ENCODE results near the gene ACAD11.
A peak's percentile ranks its signal among the peaks of the same experiment; 100 is the strongest.
"Not testable (repeated sequence)": the region's sequence is repeated elsewhere in the genome, so short reads cannot be mapped to it uniquely, and the experiment has no call there.

Gene ACAD11

DNA sequence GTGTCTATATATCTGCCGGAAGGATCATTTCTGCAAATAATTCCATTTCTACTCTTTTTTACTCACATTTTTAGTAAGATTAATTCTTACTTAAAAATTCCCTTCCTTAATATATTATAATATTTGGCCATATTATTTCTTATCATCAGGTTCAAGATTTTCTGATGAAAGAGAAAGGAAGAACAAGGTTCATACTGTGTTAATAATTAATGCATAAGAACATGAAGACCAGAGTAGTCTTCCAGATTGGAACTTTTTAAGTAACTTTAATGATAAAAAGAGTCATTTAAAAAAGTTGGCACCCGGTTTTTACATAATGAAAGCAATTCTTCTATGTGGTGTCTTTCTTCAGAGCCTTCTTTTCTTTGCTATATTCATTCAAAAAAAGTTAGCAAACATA lies 61.9 kb downstream of the ACAD11 start:
- no peak for DNase-seq

DNA sequence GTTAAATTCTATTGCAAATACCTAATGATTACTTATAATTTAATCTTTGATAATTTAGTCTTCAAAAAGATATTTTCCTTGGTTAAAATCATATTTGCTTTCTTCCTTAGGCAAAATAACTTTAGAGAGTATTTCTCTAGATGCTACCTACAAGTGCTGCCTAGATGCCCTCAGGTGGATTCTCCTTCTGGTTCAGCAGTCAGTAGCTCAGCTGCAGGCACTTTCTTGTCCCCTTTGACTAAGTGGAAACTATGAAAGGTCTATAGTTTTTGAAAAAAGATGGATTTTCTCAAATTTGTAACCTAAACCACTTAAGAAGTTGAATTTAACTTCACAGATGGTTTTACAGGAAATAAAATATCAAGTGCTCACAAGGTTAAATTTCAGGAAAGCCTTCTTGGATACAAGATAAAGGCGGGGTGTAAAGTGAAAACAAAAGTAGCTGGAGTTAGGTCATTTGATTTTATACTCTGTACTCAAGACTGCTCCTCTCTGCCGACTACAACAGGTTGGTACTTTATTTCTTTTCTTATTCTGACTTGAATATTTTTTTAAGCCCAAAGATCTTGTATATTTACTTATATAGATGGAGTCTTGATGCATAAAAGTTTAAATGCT lies 62.7 kb downstream of the ACAD11 start, which contains the start of gene ACKR4:
Gene ACKR4, plus strand, starts transcription at position 455 of the 618 bp plus-strand sequence. CDS start 3,128 bp downstream, outside the sequence.
- DNase-seq = no peak

DNA sequence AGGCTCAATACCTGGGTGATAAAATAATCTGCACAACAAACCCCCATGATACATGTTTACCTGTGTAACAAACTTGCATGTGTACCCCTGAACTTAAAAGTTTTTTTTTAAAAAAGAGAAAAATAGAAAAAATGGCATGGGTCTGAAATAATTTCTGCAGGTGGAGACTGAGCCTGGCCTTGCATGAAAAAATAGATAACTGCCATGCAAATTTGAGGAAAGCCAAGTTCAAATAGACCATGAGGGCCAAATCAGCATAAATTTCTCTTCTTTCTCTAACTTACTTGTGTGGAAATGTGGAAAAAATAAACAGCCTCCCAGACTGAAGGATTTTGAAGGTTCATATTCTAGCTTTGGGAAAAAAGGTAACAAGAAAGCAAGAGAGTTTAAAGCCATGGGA lies 63.3 kb downstream of the ACAD11 start:
- no peak for DNase-seq

DNA sequence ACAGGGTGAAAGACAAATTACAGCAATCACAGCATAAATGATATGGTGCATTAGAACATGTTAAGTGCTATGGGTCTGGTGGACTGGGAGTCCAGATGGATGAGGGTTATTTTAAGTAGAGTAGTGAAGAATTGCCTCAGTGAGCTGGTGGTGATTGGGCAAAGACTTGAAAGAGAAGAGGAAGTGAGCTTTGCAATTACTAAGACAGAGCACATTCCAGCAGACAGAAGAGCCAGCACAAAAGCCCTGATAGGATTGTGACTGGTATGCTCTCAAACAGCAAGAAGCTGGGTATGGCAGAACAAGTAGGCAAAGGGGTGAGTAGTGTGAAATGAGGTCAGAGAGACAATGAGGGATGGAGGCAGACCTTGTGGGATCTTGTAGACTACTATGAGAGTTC lies 64.6 kb downstream of the ACAD11 start:
- DNase-seq = peak; percentile 76

DNA sequence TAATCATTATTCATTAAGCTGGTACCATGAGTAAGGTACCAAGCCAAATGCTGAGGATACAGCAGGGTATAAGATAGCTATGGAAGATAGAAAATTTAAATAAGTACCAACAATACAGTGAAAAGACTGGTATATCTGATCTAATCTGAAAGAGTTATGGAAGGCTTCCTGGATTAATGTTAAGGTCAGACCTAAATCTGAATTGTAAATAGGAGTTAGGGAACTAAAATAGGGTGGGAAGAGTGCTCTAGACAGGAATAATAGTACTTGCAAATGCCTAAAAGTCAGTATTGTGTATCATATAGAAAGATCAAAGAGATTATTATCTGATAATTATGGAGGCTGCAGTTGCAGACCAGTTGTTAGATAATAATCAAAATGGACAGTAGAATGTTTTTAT lies 65.1 kb downstream of the ACAD11 start:
- DNase-seq = no peak

DNA sequence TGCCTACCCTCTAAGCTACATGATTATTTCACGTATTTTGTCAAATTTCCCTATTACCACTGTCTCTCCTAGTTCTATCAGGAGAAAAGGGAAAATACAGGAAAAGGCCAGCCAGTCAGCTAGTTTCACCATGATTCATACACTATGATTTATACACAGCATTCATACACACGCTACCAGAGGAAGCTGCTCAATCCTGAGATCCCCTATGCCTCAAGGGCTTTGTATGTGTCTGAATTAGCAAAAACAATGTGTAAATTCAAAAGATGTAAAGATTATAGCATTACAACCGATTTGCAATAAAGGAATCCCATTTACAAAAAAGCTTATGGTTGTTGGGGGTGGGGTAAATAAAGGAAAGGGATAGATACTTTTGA lies 65.7 kb downstream of the ACAD11 start:
- peak; percentile 52 for DNase-seq

DNA sequence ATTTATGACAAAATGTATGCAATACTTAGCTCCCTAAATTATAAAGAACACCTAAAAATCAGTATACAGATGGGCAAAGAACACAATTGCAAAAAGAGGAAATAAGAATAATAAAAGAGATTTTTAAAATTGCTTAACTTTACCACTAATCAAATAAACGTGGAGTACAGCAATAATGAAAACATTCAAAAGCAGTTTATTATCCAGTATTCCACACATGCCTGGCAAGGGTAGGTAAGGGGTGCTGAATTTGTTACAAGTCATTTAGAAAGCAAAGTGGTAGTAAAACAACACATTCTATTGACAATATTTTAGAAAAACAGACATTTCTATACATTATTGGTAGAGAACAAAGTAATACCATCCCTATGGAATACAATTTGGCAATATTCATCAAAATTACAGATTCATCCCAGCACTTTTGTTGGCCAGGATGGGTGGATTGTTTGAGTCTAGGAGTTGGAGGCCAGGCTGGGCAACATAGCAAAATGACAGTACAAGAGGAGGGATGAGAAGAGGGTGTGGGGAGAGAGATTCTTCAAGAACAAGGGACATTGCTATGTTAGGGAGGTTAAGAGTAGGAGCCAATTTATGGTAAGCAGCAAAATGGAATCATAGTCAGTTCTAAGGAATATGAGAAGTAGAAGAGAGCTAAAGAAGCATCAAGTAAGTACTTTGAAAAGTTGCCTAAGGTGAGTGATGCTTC lies 66.2 kb downstream of the ACAD11 start:
- peak; percentile 2 for DNase-seq

DNA sequence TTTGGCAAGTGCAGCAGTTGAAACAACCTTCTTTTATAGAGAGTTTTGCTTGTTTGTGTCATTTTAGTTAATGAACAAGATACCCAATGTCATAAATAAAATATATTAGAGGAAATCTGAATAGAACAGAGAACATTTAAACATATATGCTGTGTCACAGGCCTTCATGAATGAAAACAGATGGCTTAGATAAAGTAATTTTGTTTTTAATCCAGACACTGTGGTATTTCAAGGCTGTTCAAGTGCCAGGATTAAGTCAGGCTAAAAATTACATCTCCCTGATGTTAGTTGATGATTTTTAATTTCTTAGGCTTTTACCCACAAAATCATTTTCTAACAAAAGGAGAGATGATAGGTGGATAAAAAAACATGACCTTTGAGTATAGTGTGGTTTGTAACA lies 67.4 kb downstream of the ACAD11 start:
- no peak for DNase-seq

DNA sequence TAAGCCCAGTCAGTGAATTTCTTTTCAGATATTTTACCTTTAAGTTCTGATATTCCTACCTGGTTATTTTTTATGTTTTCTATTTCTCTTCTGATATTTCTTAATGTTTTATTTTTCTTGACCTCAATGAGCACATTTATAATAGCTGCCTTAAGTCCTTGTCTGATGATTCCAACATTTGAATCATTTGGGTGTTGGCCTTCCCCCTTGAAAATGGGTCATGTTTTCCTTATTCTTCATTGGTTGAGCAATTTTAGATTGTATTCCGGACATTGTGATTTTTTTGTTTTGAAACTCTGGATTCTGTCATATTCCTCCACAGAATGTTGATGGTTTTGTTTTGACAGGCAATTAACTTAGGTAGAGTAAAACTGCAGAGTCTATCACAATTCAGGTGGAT lies 72.2 kb downstream of the ACAD11 start:
- DNase-seq = no peak

DNA sequence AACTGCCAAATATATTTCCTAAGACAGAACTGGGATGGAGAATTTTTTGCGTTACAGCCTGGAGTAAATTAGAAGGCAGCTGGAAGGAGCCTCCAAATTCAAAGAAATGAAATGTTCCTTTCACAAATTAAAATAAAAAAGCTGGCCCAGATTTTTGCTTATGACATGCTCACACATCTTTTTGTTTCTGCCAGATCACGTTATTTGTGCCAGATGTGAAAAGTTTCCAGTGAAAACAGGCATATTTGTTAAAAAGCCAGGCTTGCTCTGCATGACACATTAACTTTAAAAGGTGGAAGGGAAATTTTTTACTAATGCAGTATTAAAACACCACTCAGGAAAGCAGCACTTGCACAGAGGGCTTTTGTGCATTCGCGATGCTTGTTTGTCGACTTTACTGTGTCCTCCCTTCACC lies 85.8 kb downstream of the ACAD11 start:
- DNase-seq = no peak

DNA sequence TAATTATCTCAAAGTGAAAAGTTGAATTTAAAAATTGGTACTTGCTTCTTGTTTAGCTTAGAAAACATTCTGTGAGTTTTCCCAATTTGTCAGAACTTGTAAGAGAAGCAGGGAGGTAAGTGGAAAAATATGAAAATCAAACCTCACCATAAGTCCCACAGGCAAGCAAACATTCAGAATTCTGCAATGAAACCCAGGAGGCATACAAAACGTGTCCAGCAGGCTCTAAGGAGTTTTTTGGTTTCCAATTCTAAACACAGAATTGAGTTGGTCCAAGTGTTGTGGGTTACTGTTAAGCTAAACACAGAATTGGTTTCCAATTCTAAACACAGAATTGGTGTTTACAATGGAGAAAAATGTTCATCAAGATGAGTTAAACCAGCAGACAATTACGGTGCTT lies 89.6 kb downstream of the ACAD11 start:
- DNase-seq = no peak

DNA sequence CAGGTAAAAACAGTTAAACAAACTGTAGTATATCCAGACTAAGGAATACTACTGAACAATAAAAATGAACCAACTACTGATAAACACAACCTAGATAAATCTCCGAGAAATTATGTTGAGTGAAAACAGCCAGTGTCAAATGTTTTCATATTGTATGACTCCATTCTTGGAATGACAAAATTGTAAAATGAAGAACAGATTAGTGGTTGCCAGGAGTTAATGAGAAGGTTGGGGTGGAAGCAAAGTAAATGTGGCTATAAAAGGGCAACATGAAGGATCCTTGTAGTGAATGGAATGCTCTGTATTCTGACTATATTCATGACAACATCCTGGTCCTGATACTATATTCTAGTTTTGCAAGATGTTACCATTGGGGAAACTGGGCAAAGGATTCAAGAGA lies 90.0 kb downstream of the ACAD11 start:
- no peak for DNase-seq

DNA sequence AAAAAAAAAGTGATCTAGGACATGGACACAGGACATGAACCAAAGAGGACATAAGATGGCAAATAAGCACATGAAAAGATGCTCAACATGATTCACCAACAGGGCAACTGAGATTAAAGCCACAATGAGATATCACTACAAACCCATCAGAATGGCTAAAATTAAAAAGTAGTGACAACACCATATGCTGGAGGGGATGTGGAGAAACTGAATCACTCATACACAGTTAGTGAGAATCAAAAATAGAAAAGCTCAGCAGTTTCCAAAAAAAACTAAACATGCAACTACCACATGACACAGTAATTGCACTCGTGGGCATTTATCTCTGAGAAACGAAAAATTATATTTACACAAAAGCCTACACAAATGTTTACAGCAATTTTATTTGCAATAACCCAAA lies 90.5 kb downstream of the ACAD11 start:
- no peak for DNase-seq

DNA sequence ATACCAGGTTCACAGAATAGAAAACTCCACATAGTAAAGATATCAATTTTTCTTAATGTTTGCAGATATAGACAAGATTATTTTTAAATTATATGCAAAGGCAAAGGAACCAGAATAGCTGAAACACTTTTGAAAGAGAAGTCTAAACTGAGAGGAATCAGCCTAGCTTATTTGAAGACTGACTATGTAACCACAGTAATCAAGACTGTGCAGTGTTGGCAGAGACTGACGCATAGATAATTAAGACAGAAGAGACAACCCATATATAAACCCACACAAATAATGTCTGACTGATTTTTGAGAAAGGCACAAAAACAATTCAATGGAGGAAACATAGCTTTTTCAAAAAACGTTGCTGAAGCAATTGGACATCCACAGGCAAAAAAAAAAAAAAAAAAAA lies 91.2 kb downstream of the ACAD11 start:
- no peak for DNase-seq

DNA sequence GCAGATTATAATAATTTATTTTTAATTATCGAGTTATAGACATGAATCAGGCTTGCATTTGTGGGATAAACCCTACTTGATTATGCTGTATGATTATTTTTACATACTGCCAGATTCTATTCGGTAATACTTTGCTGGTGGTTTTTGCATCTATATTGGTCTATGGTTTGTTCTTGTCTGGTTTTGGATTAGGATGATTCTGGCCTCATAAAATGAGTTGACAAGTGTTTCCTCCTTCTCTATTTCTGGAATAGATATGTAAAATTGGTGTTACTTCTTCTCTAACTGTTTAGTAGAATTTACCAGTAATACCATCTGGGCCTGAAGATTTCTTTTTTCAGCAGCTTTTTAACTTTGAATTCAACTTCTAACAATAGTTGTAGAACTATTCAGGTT lies 95.5 kb downstream of the ACAD11 start:
- no peak for DNase-seq

DNA sequence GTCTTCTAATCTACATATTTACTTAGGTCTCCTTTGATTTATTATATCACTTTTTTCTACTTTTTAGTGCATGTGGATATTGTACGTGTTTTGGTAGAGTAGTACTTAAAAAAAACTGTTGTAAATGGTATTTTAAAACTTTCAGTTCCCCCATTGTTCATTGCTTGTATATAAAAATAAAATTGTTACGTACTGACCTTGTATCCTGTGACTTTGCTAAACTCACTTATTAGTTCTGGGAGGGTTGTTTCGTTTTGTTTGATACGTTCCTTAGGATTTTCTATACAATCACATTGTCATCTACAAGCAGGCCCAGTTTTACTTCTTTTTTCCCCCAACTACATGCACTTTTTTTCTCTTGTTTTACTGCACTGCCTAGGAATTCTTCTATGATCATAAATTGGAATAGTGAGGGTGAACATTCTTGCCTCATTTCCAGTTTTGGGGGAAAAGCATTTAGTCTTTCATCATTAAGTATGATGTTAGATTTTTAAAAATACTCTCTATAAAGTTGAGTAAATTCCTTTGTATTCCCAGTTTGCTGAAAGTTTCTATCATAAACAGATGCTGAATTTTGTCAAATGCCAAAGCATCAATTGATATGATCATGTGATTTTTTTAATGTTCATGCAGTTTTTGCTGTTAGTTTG lies 96.1 kb downstream of the ACAD11 start:
- peak; percentile 30 for DNase-seq

DNA sequence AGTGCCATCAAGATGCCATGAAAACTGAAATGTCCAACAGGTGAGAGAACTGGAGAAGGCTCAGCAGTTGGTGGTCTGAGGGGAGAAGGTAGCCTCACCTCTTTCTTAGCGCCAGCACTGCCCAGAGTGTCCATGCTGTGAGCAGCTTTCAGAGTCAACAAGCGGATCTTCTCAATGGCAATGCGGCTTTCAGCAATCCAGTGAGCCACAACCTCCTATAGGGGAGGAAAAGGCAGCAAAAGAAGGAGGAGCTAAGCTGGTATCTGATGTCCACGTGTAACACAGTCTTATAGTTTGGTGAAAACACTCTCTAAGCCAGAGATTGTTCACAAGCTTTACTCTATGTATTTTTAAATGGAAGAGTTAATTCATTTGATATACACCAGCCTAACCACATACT lies 98.6 kb downstream of the ACAD11 start:
- no peak for DNase-seq

DNA sequence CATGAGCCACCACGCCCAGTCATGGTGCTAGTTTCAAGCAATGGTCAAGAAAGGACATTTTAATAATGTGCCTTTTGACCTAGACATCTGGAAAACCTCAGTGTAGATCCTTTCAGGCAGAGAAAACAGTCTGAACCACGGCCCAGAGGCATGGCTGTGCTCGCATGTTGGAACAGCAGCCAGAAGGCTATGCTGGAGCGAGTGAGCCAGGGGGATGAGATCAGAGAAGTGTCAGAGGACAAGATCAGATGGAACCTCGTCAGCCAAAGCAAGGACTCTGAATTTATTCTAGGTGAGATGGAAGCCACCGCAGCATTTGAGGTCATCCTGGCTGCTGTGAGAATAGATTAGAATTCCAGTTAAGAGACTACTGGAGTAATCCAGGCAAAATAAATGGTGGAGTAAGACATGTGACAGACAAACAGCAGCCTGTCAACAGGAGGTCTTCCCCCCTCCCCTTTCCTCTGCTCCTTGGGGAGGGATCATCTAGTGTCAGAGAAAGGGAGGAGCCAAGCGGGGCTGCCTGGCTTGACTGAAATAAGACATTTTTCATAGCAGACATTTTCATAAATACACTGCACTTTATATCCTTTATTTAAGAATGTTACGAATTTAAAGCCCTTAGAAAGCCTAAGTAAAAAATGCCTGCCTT lies 103.0 kb downstream of the ACAD11 start:
- no peak for DNase-seq

DNA sequence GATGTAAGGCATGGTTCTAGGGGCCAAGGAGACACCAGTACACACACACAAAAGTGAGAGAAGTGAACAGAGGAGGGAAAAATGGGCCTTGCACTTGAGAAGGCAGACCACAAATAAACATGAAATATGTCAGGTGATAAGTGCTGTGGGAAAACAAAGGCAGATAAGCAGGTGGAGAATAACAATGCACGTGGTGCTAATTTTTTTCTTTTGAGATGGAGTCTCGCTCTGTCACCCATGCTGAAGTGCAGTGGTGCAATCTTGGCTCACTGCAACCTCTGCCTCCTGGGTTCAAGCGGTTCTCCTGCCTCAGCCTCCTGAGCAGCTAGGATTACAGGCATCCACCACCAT lies 103.6 kb downstream of the ACAD11 start:
- not testable (repeated sequence) for DNase-seq

DNA sequence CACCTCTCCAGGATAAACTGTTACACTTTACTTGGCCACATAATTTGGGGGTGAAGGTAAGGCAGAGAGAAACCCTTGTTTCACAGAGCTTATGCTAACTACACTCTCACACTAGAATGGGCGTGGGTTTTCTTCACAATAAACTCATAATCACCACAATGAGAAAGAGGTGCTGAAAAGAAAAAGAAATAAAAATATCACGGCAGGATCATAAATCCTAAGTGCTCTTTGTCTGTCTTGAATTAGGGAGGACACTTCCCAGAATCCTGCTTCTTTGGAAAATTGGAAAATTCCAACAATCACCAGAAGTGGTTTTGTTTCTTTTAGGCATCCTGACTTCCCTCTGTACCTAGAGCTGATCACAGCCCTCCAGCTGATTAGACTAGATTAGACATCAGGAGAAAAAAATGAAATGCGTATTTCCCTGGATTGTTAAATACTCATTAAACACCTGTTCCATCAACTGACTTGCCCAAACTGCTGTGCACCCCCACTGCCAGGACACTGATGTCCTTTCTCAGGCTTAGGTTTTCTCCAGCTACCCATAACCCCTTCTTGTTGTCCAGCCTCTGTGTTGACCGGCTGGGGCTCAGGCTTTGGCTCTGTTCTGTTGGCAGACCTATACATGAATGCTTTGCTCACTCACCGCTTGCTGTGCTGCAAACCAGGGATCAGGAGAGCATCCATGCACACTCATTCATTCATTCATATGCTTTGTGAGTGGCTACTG lies 104.1 kb downstream of the ACAD11 start:
- DNase-seq = no peak

DNA sequence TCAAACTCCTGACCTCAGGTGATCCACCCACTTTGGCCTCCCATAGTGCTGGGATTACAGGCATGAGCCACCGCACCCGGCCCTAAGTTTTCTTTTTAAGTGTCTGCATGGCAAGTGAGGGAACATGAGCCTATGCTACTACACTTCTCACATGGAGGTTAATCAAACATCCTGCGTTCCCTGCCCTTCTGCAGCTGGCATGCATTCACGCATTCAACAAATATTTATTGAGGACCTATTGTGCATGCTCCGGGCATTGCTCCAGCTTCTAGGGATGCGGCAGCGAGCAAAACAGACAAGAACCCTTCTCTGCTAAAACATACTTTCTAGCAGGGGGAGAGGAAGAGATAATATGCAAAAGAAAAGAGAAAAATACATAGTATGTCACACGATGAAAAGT lies 105.2 kb downstream of the ACAD11 start:
- no peak for DNase-seq

DNA sequence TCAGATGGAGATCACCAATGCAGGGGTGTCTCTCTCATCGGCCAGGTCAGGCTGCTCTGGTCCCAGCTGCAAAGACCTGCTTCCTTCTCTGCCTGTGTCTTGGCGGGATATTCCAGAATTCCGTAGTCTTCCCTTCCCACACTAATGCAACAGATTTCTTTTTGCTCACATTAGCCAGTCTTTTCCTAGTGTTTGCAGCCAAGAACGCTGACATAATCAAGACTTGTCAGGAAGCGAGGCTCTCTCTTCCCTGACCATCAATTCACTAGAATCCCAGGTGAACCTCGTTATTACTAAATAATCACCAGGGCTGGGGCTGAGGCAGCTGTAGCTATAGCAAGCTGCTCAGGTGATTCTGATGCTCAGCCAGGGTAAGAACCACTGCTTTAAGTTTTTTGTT lies 105.8 kb downstream of the ACAD11 start:
- no peak for DNase-seq

DNA sequence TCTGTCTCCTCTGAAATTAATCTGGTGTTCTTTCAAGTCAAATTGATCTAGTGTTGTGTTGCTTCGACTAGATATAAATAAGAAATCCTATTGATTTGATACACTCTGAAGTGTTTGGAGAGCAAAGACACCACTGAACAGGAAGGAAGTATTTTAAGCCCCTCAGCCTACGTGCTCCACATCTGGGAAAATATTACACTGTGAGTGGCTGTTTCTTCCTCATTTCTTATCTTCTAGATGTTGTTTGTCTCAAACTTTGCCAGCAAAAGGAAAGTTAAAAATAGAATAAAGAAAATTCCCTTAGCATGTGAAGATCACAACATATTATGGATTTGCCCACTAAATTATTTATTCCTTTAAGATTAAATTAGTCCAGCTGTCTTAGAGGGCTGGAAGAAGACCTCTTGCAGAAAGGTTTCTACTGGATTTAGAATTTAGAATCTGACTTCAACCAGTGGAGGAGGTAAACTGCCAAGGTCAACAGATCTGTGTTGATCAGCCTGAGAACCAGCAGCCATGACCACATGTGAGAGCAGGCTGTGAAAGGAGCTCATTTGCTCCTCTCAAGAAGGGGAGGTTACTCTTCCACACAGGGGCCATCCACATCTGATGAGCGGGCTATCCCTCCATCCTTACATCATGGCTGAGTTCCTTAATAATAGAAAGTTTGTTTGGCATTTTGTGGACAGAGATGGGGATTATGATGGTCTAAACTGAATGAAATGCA lies 108.9 kb downstream of the ACAD11 start:
- no peak for DNase-seq

All from inflammatory macrophage treated with lipopolysaccharide for 4 hours (primary cell).